ENCODE measurements around the gene POP5. TPM values are rescaled to one million over a fixed set of nuclear protein-coding genes. Genes with fewer than 3 reads are reported as not detected.
A peak's percentile ranks its signal among the peaks of the same experiment; 100 is the strongest.

The POP5 gene
- total RNA-seq, 1 donor from 2014 or later: 23.6 TPM

GRCh38 chr12:120590741-120591407 is 9.7 kb upstream of the POP5 start:
- no peak for DNase-seq (ENCODE audit: low read depth in 2 of 2)

- no peak for DNase-seq (ENCODE audit: low read depth in 2 of 2)
Measured at GRCh38 chr12:120588948-120589930, 8.0 kb upstream of the POP5 start.

- DNase-seq (ENCODE audit: low read depth in 2 of 2): no peak
Measured at GRCh38 chr12:120588371-120588770, 7.2 kb upstream of the POP5 start.

- DNase-seq (ENCODE audit: low read depth in 2 of 2): no peak
Measured at GRCh38 chr12:120586860-120587259, 5.7 kb upstream of the POP5 start.

- DNase-seq (ENCODE audit: low read depth in 2 of 2): no peak
Measured at GRCh38 chr12:120586206-120586605, 5.0 kb upstream of the POP5 start.

GRCh38 chr12:120584343-120585149 is 3.3 kb upstream of the POP5 start:
- peak in 1 of 2 donors; percentile 34 for DNase-seq (ENCODE audit: low read depth in 2 of 2)

GRCh38 chr12:120583478-120584030 is 2.4 kb upstream of the POP5 start:
- DNase-seq (ENCODE audit: low read depth in 2 of 2): peak; percentile 69 to 70

GRCh38 chr12:120581998-120582397 is 796 bp upstream of the POP5 start:
- no peak for DNase-seq (ENCODE audit: low read depth in 2 of 2)

GRCh38 chr12:120579179-120579578 is 2.0 kb downstream of the POP5 start:
- DNase-seq (ENCODE audit: low read depth in 2 of 2): no peak

- no peak for DNase-seq (ENCODE audit: low read depth in 2 of 2)
Measured at GRCh38 chr12:120574106-120574505, 7.1 kb downstream of the POP5 start.

GRCh38 chr12:120573560-120573959 is 7.6 kb downstream of the POP5 start:
- DNase-seq (ENCODE audit: low read depth in 2 of 2): no peak

- DNase-seq (ENCODE audit: low read depth in 2 of 2): no peak
Measured at GRCh38 chr12:120571299-120571698, 9.9 kb downstream of the POP5 start.

GRCh38 chr12:120563495-120563894 is 17.7 kb downstream of the POP5 start:
- DNase-seq (ENCODE audit: low read depth in 2 of 2): no peak

- no peak for DNase-seq (ENCODE audit: low read depth in 2 of 2)
Measured at GRCh38 chr12:120562906-120563305, 18.3 kb downstream of the POP5 start.

- DNase-seq (ENCODE audit: low read depth in 2 of 2): no peak
Measured at GRCh38 chr12:120557589-120557988, 23.6 kb downstream of the POP5 start.

- no peak for DNase-seq (ENCODE audit: low read depth in 2 of 2)
Measured at GRCh38 chr12:120554678-120555077, 26.5 kb downstream of the POP5 start.

GRCh38 chr12:120546050-120546386 is 35.2 kb downstream of the POP5 start:
- no peak for DNase-seq (ENCODE audit: low read depth in 2 of 2)

GRCh38 chr12:120544691-120545090 is 36.5 kb downstream of the POP5 start:
- no peak for DNase-seq (ENCODE audit: low read depth in 2 of 2)

GRCh38 chr12:120542166-120542565 is 39.0 kb downstream of the POP5 start:
- no peak for DNase-seq (ENCODE audit: low read depth in 2 of 2)

GRCh38 chr12:120540445-120540844 is 40.8 kb downstream of the POP5 start:
- peak in 1 of 2 donors; percentile 21 for DNase-seq (ENCODE audit: low read depth in 2 of 2)

- DNase-seq (ENCODE audit: low read depth in 2 of 2): peak in 1 of 2 donors; percentile 57
Measured at GRCh38 chr12:120539303-120539702, 41.9 kb downstream of the POP5 start.

All from lung microvascular endothelial cell (primary cell).